GM23338 (cell line): ENCODE measurements around the gene DAAM2. TPM values are rescaled to one million over a fixed set of nuclear protein-coding genes. Genes with fewer than 3 reads are reported as not detected.

Experiments used
- ATAC-seq: fragments of 200-7000 bp; cut with Tn5 transposase; 3 replicates; pipeline ENCODE4 v1.9.1; 2020
- DNase-seq: peaks from one replicate; pipeline ENCODE4 v3.0.0-alpha.2; 2015; ENCODE audit warnings: low spot score
- H2AFZ ChIP-seq: fragments of 200-600 bp; sonication (generic); 2 replicates; pipeline ENCODE4 v1.8.0; 2016; ENCODE audit warnings: antibody characterized with exemption, mild to moderate bottlenecking, moderate library complexity
- H3F3A ChIP-seq: fragments of 200-600 bp; sonication (generic); replicated peaks from 2 replicates; pipeline ENCODE4 v1.8.0; 2017; ENCODE audit warnings: antibody characterized with exemption, mixed run types, low read depth
- H3K27ac ChIP-seq: fragments of 200-600 bp; sonication (generic); 2 replicates; pipeline ENCODE4 v1.6.1; 2016; ENCODE audit warnings: low read depth
- H3K27me3 ChIP-seq: fragments of 200-600 bp; sonication (generic); 2 replicates; pipeline ENCODE4 v1.8.0; 2016; ENCODE audit warnings: mild to moderate bottlenecking, mixed run types, moderate library complexity; ENCODE audit not compliant: insufficient read depth
- H3K36me3 ChIP-seq: fragments of 200-600 bp; sonication (generic); 2 replicates; pipeline ENCODE4 v1.8.0; 2016; ENCODE audit warnings: mild to moderate bottlenecking; ENCODE audit not compliant: insufficient read depth
- H3K4me1 ChIP-seq: fragments of 200-600 bp; sonication (generic); 2 replicates; pipeline ENCODE4 v1.8.0; 2016; ENCODE audit warnings: mild to moderate bottlenecking, moderate library complexity; ENCODE audit not compliant: insufficient read depth
- H3K4me2 ChIP-seq: fragments of 200-600 bp; sonication (generic); 2 replicates; pipeline ENCODE4 v1.7.1; 2017; ENCODE audit warnings: mixed run types
- H3K4me3 ChIP-seq: fragments of 200-600 bp; sonication (generic); 2 replicates; pipeline ENCODE4 v1.6.1; 2016; ENCODE audit warnings: mixed run types
- H3K79me2 ChIP-seq: fragments of 200-600 bp; sonication (generic); replicated peaks from 2 replicates; pipeline ENCODE4 v1.8.0; 2017; ENCODE audit warnings: mild to moderate bottlenecking; ENCODE audit not compliant: insufficient read depth
- H3K9me2 ChIP-seq: fragments of 200-600 bp; sonication (generic); 2 replicates; pipeline ENCODE4 v1.8.0; 2017; ENCODE audit not compliant: insufficient read depth
- H4K20me1 ChIP-seq: fragments of 200-600 bp; sonication (generic); replicated peaks from 2 replicates; pipeline ENCODE4 v1.8.0; 2017; ENCODE audit warnings: mild to moderate bottlenecking; ENCODE audit not compliant: insufficient read depth
- H3K27ac Mint-ChIP-seq: 2 replicates; pipeline ENCODE4 v1.8.0; 2020; ENCODE audit warnings: inconsistent platforms, mild to moderate bottlenecking, moderate library complexity, mixed read lengths
- H3K27me3 Mint-ChIP-seq: 3 replicates; pipeline ENCODE4 v1.8.0; 2022; ENCODE audit warnings: low read depth, mild to moderate bottlenecking, moderate library complexity, mixed read lengths, inconsistent platforms; ENCODE audit not compliant: insufficient read depth, poor library complexity
- H3K36me3 Mint-ChIP-seq: 3 replicates; pipeline ENCODE4 v1.8.0; 2021; ENCODE audit warnings: low read depth, mild to moderate bottlenecking, inconsistent platforms, moderate library complexity, mixed read lengths
- H3K4me1 Mint-ChIP-seq: 3 replicates; pipeline ENCODE4 v1.8.0; 2020; ENCODE audit warnings: mild to moderate bottlenecking, inconsistent platforms, mixed read lengths
- H3K4me3 Mint-ChIP-seq: 3 replicates; pipeline ENCODE4 v1.8.0; 2021; ENCODE audit warnings: moderate library complexity, mild to moderate bottlenecking, inconsistent platforms, mixed read lengths
- H3K9me3 Mint-ChIP-seq: 3 replicates; pipeline ENCODE4 v1.8.0; 2020; ENCODE audit warnings: moderate library complexity, mild to moderate bottlenecking, inconsistent platforms, mixed read lengths
- CREB1 ChIP-seq: fragments of 250-450 bp; sonication (Bioruptor Pico); IDR thresholded peaks from 2 replicates; pipeline ENCODE4 v1.5.0; 2020; ENCODE audit warnings: low read depth, mild to moderate bottlenecking, moderate library complexity
- EZH2 ChIP-seq: fragments of 200-600 bp; sonication (generic); IDR thresholded peaks from one replicate; pipeline ENCODE4 v1.8.0; 2017; ENCODE audit warnings: antibody characterized with exemption, mild to moderate bottlenecking, low read depth; ENCODE audit not compliant: unreplicated experiment
- JUNB ChIP-seq: IDR thresholded peaks from one replicate; pipeline ENCODE4 v1.6.1; 2016; ENCODE audit warnings: antibody characterized with exemption; ENCODE audit not compliant: unreplicated experiment
- NANOG ChIP-seq: IDR thresholded peaks from 2 replicates; pipeline ENCODE4 v1.6.1; 2016; ENCODE audit warnings: antibody characterized with exemption, borderline replicate concordance
- POLR2AphosphoS5 ChIP-seq: IDR thresholded peaks from 2 replicates; pipeline ENCODE4 v1.6.1; 2016; ENCODE audit warnings: antibody characterized with exemption, low read depth
- STAT1 ChIP-seq: IDR thresholded peaks from one replicate; pipeline ENCODE4 v1.6.1; 2016; ENCODE audit warnings: antibody characterized with exemption; ENCODE audit not compliant: unreplicated experiment
- ZNF331 ChIP-seq: fragments of 250-450 bp; sonication (Bioruptor Pico); IDR thresholded peaks from 2 replicates; pipeline ENCODE4 v1.5.0; 2020; ENCODE audit warnings: low read depth, mild to moderate bottlenecking, moderate library complexity
- polyA plus RNA-seq: library from polyadenylated mRNA; unstranded; fragments of >200 nt; fragmentation: Nextera tagmentation; extraction: Ambion mirVana; gene quantifications from 2 replicates; pipeline ENCODE4 v1.2.1, GENCODE V29; 2016
- total RNA-seq: library from RNA; depleted of rRNA; stranded (reverse); fragments of >200 nt; shearing (Covaris generic); gene quantifications from 2 replicates; pipeline ENCODE4 v1.2.3, GENCODE V29; 2014
- TF ChIP-seq, protein P1 (sequence below): fragments of 250-450 bp; sonication (Bioruptor Pico); IDR thresholded peaks from 2 replicates; pipeline ENCODE4 v1.5.0; 2020; ENCODE audit warnings: mild to moderate bottlenecking, moderate library complexity
- TF ChIP-seq, protein P2 (sequence below): IDR thresholded peaks from 2 replicates; pipeline ENCODE4 v1.6.1; 2016; ENCODE audit warnings: antibody characterized with exemption

The DAAM2 gene
- total and polyA plus RNA-seq, 2 experiments from 2014 or later, result 1.4 to 4.9 TPM

DNA sequence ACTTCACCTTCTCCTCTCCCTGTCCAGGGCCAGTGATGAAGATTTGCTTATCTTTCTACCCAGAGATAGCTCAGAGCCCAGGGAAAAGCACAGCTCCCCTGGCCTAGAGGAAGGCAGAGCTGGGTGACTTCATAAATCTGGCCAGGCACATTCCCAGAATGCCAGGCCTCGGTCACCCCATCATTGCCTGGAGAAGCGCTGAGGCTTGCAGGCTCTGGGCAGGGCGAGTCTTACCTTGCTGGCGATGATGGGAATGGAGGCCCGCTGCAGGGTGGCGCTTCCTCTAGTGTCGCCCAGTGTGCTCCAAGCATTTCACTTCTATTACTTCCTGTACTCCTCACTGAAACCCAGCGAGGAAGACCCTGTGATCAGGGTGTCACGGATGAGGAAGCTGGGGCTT is 60.1 kb downstream of the DAAM2 start (continued):
- TF ChIP-seq, protein P1, sequence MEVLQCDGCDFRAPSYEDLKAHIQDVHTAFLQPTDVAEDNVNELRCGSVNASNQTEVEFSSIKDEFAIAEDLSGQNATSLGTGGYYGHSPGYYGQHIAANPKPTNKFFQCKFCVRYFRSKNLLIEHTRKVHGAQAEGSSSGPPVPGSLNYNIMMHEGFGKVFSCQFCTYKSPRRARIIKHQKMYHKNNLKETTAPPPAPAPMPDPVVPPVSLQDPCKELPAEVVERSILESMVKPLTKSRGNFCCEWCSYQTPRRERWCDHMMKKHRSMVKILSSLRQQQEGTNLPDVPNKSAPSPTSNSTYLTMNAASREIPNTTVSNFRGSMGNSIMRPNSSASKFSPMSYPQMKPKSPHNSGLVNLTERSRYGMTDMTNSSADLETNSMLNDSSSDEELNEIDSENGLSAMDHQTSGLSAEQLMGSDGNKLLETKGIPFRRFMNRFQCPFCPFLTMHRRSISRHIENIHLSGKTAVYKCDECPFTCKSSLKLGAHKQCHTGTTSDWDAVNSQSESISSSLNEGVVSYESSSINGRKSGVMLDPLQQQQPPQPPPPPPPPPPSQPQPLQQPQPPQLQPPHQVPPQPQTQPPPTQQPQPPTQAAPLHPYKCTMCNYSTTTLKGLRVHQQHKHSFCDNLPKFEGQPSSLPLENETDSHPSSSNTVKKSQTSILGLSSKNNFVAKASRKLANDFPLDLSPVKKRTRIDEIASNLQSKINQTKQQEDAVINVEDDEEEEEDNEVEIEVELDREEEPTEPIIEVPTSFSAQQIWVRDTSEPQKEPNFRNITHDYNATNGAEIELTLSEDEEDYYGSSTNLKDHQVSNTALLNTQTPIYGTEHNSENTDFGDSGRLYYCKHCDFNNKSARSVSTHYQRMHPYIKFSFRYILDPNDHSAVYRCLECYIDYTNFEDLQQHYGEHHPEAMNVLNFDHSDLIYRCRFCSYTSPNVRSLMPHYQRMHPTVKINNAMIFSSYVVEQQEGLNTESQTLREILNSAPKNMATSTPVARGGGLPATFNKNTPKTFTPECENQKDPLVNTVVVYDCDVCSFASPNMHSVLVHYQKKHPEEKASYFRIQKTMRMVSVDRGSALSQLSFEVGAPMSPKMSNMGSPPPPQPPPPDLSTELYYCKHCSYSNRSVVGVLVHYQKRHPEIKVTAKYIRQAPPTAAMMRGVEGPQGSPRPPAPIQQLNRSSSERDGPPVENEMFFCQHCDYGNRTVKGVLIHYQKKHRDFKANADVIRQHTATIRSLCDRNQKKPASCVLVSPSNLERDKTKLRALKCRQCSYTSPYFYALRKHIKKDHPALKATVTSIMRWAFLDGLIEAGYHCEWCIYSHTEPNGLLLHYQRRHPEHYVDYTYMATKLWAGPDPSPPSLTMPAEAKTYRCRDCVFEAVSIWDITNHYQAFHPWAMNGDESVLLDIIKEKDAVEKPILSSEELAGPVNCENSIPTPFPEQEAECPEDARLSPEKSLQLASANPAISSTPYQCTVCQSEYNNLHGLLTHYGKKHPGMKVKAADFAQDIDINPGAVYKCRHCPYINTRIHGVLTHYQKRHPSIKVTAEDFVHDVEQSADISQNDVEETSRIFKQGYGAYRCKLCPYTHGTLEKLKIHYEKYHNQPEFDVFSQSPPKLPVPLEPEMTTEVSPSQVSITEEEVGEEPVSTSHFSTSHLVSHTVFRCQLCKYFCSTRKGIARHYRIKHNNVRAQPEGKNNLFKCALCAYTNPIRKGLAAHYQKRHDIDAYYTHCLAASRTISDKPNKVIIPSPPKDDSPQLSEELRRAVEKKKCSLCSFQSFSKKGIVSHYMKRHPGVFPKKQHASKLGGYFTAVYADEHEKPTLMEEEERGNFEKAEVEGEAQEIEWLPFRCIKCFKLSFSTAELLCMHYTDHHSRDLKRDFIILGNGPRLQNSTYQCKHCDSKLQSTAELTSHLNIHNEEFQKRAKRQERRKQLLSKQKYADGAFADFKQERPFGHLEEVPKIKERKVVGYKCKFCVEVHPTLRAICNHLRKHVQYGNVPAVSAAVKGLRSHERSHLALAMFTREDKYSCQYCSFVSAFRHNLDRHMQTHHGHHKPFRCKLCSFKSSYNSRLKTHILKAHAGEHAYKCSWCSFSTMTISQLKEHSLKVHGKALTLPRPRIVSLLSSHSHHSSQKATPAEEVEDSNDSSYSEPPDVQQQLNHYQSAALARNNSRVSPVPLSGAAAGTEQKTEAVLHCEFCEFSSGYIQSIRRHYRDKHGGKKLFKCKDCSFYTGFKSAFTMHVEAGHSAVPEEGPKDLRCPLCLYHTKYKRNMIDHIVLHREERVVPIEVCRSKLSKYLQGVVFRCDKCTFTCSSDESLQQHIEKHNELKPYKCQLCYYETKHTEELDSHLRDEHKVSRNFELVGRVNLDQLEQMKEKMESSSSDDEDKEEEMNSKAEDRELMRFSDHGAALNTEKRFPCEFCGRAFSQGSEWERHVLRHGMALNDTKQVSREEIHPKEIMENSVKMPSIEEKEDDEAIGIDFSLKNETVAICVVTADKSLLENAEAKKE (CRISPR knock-in tag), result no peak
- TF ChIP-seq JUNB, result no peak
- TF ChIP-seq NANOG, result no peak
- TF ChIP-seq STAT1, result no peak
- TF ChIP-seq, protein P2, sequence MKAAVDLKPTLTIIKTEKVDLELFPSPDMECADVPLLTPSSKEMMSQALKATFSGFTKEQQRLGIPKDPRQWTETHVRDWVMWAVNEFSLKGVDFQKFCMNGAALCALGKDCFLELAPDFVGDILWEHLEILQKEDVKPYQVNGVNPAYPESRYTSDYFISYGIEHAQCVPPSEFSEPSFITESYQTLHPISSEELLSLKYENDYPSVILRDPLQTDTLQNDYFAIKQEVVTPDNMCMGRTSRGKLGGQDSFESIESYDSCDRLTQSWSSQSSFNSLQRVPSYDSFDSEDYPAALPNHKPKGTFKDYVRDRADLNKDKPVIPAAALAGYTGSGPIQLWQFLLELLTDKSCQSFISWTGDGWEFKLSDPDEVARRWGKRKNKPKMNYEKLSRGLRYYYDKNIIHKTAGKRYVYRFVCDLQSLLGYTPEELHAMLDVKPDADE, result no peak
- TF ChIP-seq CREB1 (CRISPR knock-in tag), result no peak

DNA sequence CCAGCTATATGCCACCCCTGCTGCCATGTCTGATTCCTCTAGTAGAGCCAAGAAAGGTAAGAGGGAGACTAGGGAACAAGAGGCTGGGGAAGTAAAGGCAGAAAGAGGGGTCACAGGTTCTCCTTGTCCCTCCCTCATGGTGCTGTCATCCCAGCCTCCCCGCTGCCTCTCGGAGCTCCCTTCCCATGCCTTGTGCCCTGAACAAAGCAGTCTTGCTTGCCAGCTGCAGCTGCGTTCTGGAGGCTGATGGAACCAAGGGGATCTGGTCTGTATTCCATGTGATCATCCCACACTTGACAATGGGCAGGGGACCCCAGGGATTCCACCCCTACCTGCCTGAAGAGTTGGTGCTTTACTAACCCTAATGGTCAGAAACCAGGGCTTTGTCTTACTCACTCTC is 61.4 kb downstream of the DAAM2 start:
- no peak for DNase-seq
- no peak overlapping the region for H3K27ac Mint-ChIP-seq
- TF ChIP-seq, protein P1 (CRISPR knock-in tag), result no peak
- no peak for TF ChIP-seq POLR2AphosphoS5
- no peak for TF ChIP-seq ZNF331 (CRISPR knock-in tag)
- no peak for TF ChIP-seq EZH2

More for the DNA sequence above, 61.4 kb downstream of the DAAM2 start:
- no peak for ATAC-seq
- H3K36me3 Mint-ChIP-seq, result no peaks in the 10 kb centered on the region; the same call in 2 of the 3 replicates
- Histone ChIP-seq H3K79me2 (no peaks in the 10 kb centered on the region), H4K20me1 (no peaks in the 10 kb centered on the region; the same call in 1 of the 2 replicates), H3K27ac (no peak overlapping the region), H3K36me3 (no peaks in the 10 kb centered on the region), H3K27me3 (no peaks in the 10 kb centered on the region), H2AFZ (no peak overlapping the region), H3K9me2 (peaks cover 13% of the 10 kb centered on the region; the same call in 1 of the 2 replicates), H3K4me3 (no peak overlapping the region), H3F3A (no peaks in the 10 kb centered on the region), H3K4me1 (no peaks in the 10 kb centered on the region), H3K4me2 (no peak overlapping the region)
- no peaks in the 10 kb centered on the region for H3K9me3 Mint-ChIP-seq
- H3K4me3 Mint-ChIP-seq, result no peak overlapping the region
- H3K4me1 Mint-ChIP-seq, result peaks cover 7% of the 10 kb centered on the region
- H3K27me3 Mint-ChIP-seq, result peaks cover 6% of the 10 kb centered on the region
